Trophoblast cell (in vitro differentiated cells and primary cell): ENCODE results near the gene FMNL1.

ENCODE experiments used
- DNase-seq, 2 donors: peaks; one replicate each; pipeline ENCODE4 v3.0.0-alpha.2; 2016
- H2AFZ ChIP-seq: 2 replicates; pipeline ENCODE4 v1.6.1; 2013; ENCODE audit warnings: low read length, moderate library complexity, mild to moderate bottlenecking; ENCODE audit not compliant: insufficient read depth, poor library complexity
- H2AK5ac ChIP-seq: 2 replicates; pipeline ENCODE4 v1.6.1; 2013; ENCODE audit warnings: mild to moderate bottlenecking, low read length
- H2BK120ac ChIP-seq: 2 replicates; pipeline ENCODE4 v1.6.1; 2013; ENCODE audit warnings: low read length, mild to moderate bottlenecking, moderate library complexity; ENCODE audit not compliant: insufficient read depth, poor library complexity
- H2BK12ac ChIP-seq: 2 replicates; pipeline ENCODE4 v1.6.1; 2013; ENCODE audit warnings: mild to moderate bottlenecking, low read length, moderate library complexity
- H2BK5ac ChIP-seq: 2 replicates; pipeline ENCODE4 v1.6.1; 2013; ENCODE audit warnings: low read length, low read depth, moderate library complexity, mild to moderate bottlenecking; ENCODE audit not compliant: poor library complexity
- H3K14ac ChIP-seq: 2 replicates; pipeline ENCODE4 v1.6.1; 2013; ENCODE audit warnings: mild to moderate bottlenecking, low read length
- H3K18ac ChIP-seq: 2 replicates; pipeline ENCODE4 v1.6.1; 2013; ENCODE audit warnings: mild to moderate bottlenecking, low read length
- H3K23ac ChIP-seq: 2 replicates; pipeline ENCODE4 v1.6.1; 2013; ENCODE audit warnings: low read length
- H3K27ac ChIP-seq: 2 replicates; pipeline ENCODE4 v1.5.1; 2013; ENCODE audit warnings: low read depth, mild to moderate bottlenecking, inconsistent platforms, low read length, moderate library complexity
- H3K27me3 ChIP-seq: 2 replicates; pipeline ENCODE4 v1.6.1; 2013; ENCODE audit warnings: inconsistent platforms, mild to moderate bottlenecking, low read length, moderate library complexity; ENCODE audit not compliant: insufficient read depth
- H3K36me3 ChIP-seq, 2 experiments: 1 replicate in 1 of 2; 2 replicates in 1 of 2; pipeline ENCODE4 v1.6.1; 2013; ENCODE audit warnings: low read length in 2 of 2, mild to moderate bottlenecking in 2 of 2, moderate library complexity in 1 of 2; ENCODE audit not compliant: insufficient read depth in 2 of 2, control insufficient read depth in 1 of 2
- H3K4ac ChIP-seq: 2 replicates; pipeline ENCODE4 v1.6.1; 2013; ENCODE audit warnings: low read depth, mild to moderate bottlenecking, low read length, moderate library complexity
- H3K4me1 ChIP-seq, 2 experiments: 1 replicate in 1 of 2; 2 replicates in 1 of 2; pipeline ENCODE4 v1.6.1; 2013; ENCODE audit warnings: low read length in 2 of 2, mild to moderate bottlenecking in 2 of 2, moderate library complexity in 1 of 2; ENCODE audit not compliant: insufficient read depth in 2 of 2, control insufficient read depth in 1 of 2
- H3K4me2 ChIP-seq: 2 replicates; pipeline ENCODE4 v1.6.1; 2013; ENCODE audit warnings: inconsistent platforms, mild to moderate bottlenecking, low read length, moderate library complexity
- H3K4me3 ChIP-seq: 2 replicates; pipeline ENCODE4 v1.5.1; 2013; ENCODE audit warnings: mild to moderate bottlenecking, low read depth, low read length, inconsistent platforms
- H3K79me1 ChIP-seq: one replicate; pipeline ENCODE4 v1.6.1; 2013; ENCODE audit warnings: low read length
- H3K79me2 ChIP-seq: 2 replicates; pipeline ENCODE4 v1.6.1; 2013; ENCODE audit warnings: low read length, mild to moderate bottlenecking; ENCODE audit not compliant: control insufficient read depth, insufficient read depth, poor library complexity
- H3K9ac ChIP-seq: 2 replicates; pipeline ENCODE4 v1.6.1; 2013; ENCODE audit warnings: mild to moderate bottlenecking, low read length
- H3K9me3 ChIP-seq: 2 replicates; pipeline ENCODE4 v1.6.1; 2013; ENCODE audit warnings: low read depth, mild to moderate bottlenecking, control low read depth, inconsistent platforms, low read length; ENCODE audit not compliant: insufficient read depth
- H4K12ac ChIP-seq: 2 replicates; pipeline ENCODE4 v1.6.1; 2013; ENCODE audit warnings: low read depth, mild to moderate bottlenecking, low read length, moderate library complexity
- H4K8ac ChIP-seq: 2 replicates; pipeline ENCODE4 v1.6.1; 2013; ENCODE audit warnings: low read depth, mild to moderate bottlenecking, low read length, moderate library complexity
- H4K91ac ChIP-seq: one replicate; pipeline ENCODE4 v1.6.1; 2013; ENCODE audit warnings: low read depth, mild to moderate bottlenecking, low read length, moderate library complexity
- WGBS: extraction: QIAGEN DNeasy Blood & Tissue Kit; methylation state at CpG from one replicate; pipeline ENCODE4 v1.1.7; 2013; ENCODE audit warnings: missing lambda C conversion rate; ENCODE audit not compliant: insufficient read length, insufficient coverage; ENCODE audit errors: extremely low coverage; 5-methylcytosine and 5-hydroxymethylcytosine counted together

The FMNL1 gene

DNA sequence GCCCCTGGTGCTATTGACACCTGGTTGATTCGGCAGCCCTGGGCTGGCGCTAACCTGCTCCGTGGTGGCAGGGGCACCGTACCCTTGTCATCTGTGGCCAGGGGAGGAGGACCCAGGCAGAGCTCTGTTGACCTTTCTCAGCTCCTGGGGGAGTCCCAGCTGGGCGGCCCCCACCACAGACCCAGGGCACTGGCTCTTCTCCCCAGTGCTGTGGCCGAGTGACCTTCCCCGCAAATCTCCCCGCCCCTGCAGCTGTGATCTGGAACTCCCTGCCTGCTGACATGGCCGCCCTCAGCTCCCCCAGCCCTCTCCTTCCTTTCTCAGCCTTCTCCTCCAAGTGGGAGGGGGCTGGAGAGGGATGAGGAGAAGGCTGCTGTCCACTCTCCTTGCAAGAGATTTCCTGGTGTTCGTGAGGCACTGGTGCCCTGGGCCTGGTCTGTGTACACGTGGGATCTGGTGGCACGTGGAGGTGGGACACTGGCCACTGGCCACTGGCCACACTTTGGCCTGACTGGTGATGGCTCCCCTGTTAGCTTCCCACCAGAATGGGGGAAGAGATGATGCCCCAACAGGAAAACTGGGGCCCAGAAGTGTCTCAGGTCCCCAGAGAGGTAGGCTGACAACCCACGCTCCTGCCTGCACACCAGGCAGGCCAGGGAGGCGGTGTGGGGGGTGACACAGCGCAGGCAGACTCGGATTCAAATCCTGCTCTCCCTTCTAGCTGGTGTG, 8.2 kb downstream of the FMNL1 start:
- no peaks in the 10 kb centered on the region for H3K27me3 ChIP-seq

DNA sequence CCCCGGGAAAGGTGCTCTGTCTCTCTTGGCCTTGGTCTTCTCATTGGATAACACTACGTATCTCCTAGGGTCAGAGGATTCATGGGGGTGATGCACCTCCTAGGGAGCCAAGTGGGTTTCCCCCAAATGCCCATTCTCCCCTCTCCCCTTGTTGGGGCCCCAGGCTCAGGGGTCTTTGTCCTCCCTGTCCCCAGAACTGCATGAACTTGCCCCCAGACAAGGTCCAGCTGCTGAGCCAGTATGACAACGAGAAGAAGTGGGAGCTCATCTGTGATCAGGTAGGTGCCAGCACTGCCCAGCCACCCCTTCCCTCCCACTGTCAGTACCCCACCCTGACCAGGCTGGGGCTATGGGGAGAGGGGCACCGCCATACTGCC, 8.7 kb downstream of the FMNL1 start:
- H3K14ac ChIP-seq: no peak overlapping the region
- peak overlapping the region; percentile 32 for H2AK5ac ChIP-seq
- no peak overlapping the region for H4K12ac ChIP-seq
- no peak overlapping the region for H4K91ac ChIP-seq
- no peak overlapping the region for H2BK5ac ChIP-seq
- H2BK12ac ChIP-seq: no peak overlapping the region
- H4K8ac ChIP-seq: no peak overlapping the region
- H3K9ac ChIP-seq: no peak overlapping the region
- H3K79me2 ChIP-seq: no peaks in the 10 kb centered on the region
- H3K4me2 ChIP-seq: no peak overlapping the region
- H3K23ac ChIP-seq: no peak overlapping the region
- H3K9me3 ChIP-seq: peaks cover 2% of the 10 kb centered on the region
- no peak overlapping the region for H2AFZ ChIP-seq
- no peaks in the 10 kb centered on the region for H3K79me1 ChIP-seq
- H3K27ac ChIP-seq: no peak overlapping the region
- H3K4ac ChIP-seq: no peak overlapping the region
- no peaks in the 10 kb centered on the region for H3K27me3 ChIP-seq
- H2BK120ac ChIP-seq: no peak overlapping the region
- WGBS: no CpG with 5 or more reads among the region's 4 CpGs
- no peak overlapping the region for H3K18ac ChIP-seq
- H3K4me1 ChIP-seq: peaks cover 10 to 14% of the 10 kb centered on the region in 2 experiments
- no peak for DNase-seq
- no peaks in the 10 kb centered on the region for H3K36me3 ChIP-seq
- H3K4me3 ChIP-seq: no peak overlapping the region

More for the DNA sequence above, 8.2 kb downstream of the FMNL1 start:
- no CpG with 5 or more reads among the region's 16 CpGs for WGBS
- Histone ChIP-seq H3K14ac (peak overlapping the region; percentile 16), H2AFZ (no peak overlapping the region), H3K23ac (no peak overlapping the region), H3K4me1 (peaks cover 10 to 14% of the 10 kb centered on the region in 2 experiments), H3K79me1 (no peaks in the 10 kb centered on the region), H3K9ac (no peak overlapping the region), H3K4me2 (no peak overlapping the region), H3K27ac (no peak overlapping the region), H2AK5ac (no peak overlapping the region), H4K91ac (peak overlapping the region; percentile 64), H3K18ac (no peak overlapping the region), H3K9me3 (peaks cover 2% of the 10 kb centered on the region), H3K36me3 (no peaks in the 10 kb centered on the region), H3K79me2 (no peaks in the 10 kb centered on the region), H2BK120ac (peak overlapping the region; percentile 37), H3K4ac (no peak overlapping the region), H3K4me3 (no peak overlapping the region), H2BK12ac (no peak overlapping the region), H4K8ac (peak overlapping the region; percentile 6), H2BK5ac (no peak overlapping the region), H4K12ac (no peak overlapping the region)
- peak in 1 of 2 donors; percentile 20 for DNase-seq

GRCh38 chr17:45230787-45231480, 9.2 kb downstream of the FMNL1 start:
- Histone ChIP-seq H3K79me1 (no peaks in the 10 kb centered on the region), H3K9me3 (peaks cover 2% of the 10 kb centered on the region), H3K4me1 (peaks cover 10 to 14% of the 10 kb centered on the region in 2 experiments), H3K36me3 (no peaks in the 10 kb centered on the region), H4K12ac (no peak overlapping the region), H3K27me3 (no peaks in the 10 kb centered on the region), H2AFZ (no peak overlapping the region), H2BK120ac (no peak overlapping the region), H3K79me2 (no peaks in the 10 kb centered on the region), H3K27ac (no peak overlapping the region), H3K4me3 (no peak overlapping the region), H2BK5ac (no peak overlapping the region), H3K9ac (no peak overlapping the region), H3K23ac (no peak overlapping the region), H3K14ac (no peak overlapping the region), H3K18ac (no peak overlapping the region), H2AK5ac (peak overlapping the region; percentile 32), H3K4ac (no peak overlapping the region), H4K91ac (no peak overlapping the region), H4K8ac (no peak overlapping the region), H3K4me2 (no peak overlapping the region), H2BK12ac (no peak overlapping the region)
- peak in 1 of 2 donors; percentile 4 for DNase-seq
- WGBS: no CpG with 5 or more reads among the region's 12 CpGs

GRCh38 chr17:45231481-45232116, 9.9 kb downstream of the FMNL1 start:
- no CpG with 5 or more reads among the region's 19 CpGs for WGBS
- Histone ChIP-seq H2BK5ac (no peak overlapping the region), H4K12ac (no peak overlapping the region), H2BK12ac (no peak overlapping the region), H3K36me3 (no peaks in the 10 kb centered on the region), H3K23ac (no peak overlapping the region), H3K79me1 (no peaks in the 10 kb centered on the region), H3K4ac (no peak overlapping the region), H2AFZ (no peak overlapping the region), H4K91ac (no peak overlapping the region), H3K9me3 (peaks cover 2% of the 10 kb centered on the region), H3K4me2 (no peak overlapping the region), H3K9ac (no peak overlapping the region), H3K79me2 (no peaks in the 10 kb centered on the region), H2BK120ac (no peak overlapping the region), H3K14ac (no peak overlapping the region), H3K4me1 (peaks cover 10 to 14% of the 10 kb centered on the region in 2 experiments), H3K27me3 (no peaks in the 10 kb centered on the region), H2AK5ac (no peak overlapping the region), H3K18ac (no peak overlapping the region), H3K27ac (no peak overlapping the region), H3K4me3 (no peak overlapping the region), H4K8ac (no peak overlapping the region)
- peak in 1 of 2 donors; percentile 53 for DNase-seq
